ENCODE results near the gene PIK3AP1.

DNA sequence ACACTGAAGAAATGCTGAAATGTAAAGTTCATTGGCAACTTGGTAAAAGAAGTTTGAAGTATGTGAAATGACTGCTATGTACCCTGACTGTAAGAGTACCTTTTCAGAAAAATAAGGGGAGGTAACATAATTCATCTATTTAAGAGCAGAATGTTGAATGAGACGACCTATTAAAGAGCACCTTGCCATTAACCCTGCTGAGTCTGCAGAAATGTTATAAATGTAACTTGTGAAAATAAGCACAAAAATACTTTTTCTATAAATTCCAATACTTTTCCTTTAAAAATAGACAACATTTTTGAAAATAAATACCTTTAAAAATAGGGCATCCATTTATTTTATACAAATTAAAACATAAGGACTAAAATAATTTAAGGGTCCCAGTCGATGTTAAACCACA lies 141.2 kb downstream of the PIK3AP1 start:
- TF ChIP-seq, protein P1, sequence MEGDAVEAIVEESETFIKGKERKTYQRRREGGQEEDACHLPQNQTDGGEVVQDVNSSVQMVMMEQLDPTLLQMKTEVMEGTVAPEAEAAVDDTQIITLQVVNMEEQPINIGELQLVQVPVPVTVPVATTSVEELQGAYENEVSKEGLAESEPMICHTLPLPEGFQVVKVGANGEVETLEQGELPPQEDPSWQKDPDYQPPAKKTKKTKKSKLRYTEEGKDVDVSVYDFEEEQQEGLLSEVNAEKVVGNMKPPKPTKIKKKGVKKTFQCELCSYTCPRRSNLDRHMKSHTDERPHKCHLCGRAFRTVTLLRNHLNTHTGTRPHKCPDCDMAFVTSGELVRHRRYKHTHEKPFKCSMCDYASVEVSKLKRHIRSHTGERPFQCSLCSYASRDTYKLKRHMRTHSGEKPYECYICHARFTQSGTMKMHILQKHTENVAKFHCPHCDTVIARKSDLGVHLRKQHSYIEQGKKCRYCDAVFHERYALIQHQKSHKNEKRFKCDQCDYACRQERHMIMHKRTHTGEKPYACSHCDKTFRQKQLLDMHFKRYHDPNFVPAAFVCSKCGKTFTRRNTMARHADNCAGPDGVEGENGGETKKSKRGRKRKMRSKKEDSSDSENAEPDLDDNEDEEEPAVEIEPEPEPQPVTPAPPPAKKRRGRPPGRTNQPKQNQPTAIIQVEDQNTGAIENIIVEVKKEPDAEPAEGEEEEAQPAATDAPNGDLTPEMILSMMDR (IDR thresholded peaks at IDR 0.05), result no peak
- no peak for TF ChIP-seq POLR2A (IDR thresholded peaks at IDR 0.05)
